ENCODE measurements around the gene RASAL2.
A peak's percentile ranks its signal among the peaks of the same experiment; 100 is the strongest.
"Not testable (repeated sequence)": the region's sequence is repeated elsewhere in the genome, so short reads cannot be mapped to it uniquely, and the experiment has no call there.

RASAL2 gene

DNA sequence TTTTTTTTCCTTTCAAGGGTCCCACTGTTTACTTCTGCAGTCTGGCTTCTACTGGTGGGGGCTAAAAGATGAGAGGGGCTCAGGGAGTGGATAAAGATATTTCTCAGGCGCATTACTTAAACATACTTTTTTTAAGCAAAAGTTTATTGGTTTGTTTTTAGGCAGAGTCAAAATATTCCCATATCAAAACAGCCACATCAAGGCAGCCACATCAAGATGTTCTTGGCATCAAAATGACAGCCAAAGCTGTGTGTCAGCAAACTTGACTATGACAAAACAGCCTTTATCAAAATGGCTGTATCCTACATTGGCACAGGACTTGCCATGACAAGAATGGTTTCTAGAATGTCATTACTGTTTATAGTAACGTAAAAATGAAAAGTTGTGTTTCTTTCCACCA is 22.1 kb upstream of the RASAL2 start:
- no peak for DNase-seq (ENCODE audit: low read depth in 2 of 2)

DNA sequence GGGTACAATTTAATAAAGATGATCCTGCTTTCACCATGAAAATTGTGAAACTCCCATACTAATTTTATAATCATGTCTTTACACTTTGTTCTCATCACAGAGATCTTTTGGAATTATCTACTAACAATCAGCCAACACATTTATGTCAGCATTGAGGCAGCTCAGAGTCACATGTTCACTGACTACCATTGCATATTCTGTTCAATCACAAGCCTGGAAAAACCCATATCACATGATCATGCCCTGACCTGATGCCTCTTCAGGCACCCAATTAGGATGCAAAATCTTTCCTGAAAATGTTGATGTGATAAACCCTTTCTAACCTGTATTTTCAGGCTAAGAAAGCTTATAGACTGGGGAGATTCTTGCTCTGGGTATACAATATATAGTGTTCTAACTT is 21.6 kb upstream of the RASAL2 start:
- DNase-seq (ENCODE audit: low read depth in 2 of 2), result no peak

- no peak for DNase-seq (ENCODE audit: low read depth in 2 of 2)
Observed at GRCh38 chr1:178075333-178075732, 18.6 kb upstream of the RASAL2 start.

DNA sequence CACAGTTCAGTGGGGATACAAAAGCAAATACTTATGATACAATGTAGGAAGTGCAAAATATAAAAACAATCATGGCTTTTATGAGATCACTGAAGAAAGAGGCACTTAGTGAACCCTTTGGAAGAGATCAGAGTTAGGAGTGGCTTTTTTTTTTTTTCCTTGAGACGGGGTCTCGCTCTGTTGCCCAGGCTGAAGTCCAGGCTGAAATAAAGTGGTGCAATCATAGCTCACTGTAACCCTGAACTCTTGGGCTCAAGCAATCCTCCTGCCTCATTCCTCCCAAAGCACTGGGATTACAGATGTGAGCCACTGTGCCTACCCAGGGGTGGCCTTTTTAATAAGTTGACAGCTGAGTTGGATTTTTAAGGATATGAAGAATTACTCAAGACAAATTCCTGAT is 17.3 kb upstream of the RASAL2 start:
- no peak for DNase-seq (ENCODE audit: low read depth in 2 of 2)

GRCh38 chr1:178077917-178078316 is 16.0 kb upstream of the RASAL2 start:
- DNase-seq (ENCODE audit: low read depth in 2 of 2), result no peak

DNA sequence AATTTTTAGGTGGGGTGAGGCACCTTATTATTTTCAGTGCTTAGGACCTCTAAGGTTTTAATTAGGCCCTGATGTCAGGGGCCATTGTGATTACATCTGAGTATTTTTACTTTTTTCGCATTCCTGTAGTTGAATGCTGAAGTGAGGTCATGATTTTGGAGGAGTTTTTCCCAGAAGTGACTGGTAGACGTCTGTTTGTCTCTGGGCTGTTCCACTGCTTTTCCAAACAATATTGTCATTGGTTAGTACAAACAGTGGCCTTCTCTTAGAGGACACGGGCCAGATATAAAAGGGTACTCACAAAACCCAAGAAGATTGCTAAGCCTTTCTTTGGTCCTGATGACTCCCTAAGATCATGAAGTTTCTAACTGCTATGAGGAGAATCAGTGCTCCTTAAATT is 7.6 kb upstream of the RASAL2 start:
- no peak for DNase-seq (ENCODE audit: low read depth in 2 of 2)

- peak in 1 of 2 experiments; percentile 29 for DNase-seq (ENCODE audit: low read depth in 2 of 2)
Observed at GRCh38 chr1:178086766-178087165, 7.1 kb upstream of the RASAL2 start.

GRCh38 chr1:178088651-178089050 is 5.3 kb upstream of the RASAL2 start:
- no peak for DNase-seq (ENCODE audit: low read depth in 2 of 2)

DNA sequence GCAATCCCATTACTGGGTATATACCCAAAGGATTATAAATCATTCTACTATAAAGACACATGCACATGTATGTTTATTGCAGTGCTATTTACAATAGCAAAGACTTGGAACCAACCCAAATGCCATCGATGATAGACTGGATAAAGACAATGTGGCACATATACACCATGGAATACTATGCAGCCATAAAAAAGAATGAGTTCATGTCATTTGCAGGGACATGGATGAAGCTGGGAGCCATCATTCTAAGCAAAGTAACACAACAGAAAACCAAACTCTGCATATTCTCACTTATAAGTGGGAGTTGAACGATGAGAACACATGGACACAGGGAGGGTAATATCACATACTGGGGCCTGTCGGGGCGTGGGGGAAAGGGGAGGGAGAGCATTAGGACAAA is 2.5 kb upstream of the RASAL2 start:
- DNase-seq (ENCODE audit: low read depth in 2 of 2), result not testable (repeated sequence)

- DNase-seq (ENCODE audit: low read depth in 2 of 2), result peak; percentile 49 to 52
Observed at GRCh38 chr1:178091986-178092745, 1.7 kb upstream of the RASAL2 start.

DNA sequence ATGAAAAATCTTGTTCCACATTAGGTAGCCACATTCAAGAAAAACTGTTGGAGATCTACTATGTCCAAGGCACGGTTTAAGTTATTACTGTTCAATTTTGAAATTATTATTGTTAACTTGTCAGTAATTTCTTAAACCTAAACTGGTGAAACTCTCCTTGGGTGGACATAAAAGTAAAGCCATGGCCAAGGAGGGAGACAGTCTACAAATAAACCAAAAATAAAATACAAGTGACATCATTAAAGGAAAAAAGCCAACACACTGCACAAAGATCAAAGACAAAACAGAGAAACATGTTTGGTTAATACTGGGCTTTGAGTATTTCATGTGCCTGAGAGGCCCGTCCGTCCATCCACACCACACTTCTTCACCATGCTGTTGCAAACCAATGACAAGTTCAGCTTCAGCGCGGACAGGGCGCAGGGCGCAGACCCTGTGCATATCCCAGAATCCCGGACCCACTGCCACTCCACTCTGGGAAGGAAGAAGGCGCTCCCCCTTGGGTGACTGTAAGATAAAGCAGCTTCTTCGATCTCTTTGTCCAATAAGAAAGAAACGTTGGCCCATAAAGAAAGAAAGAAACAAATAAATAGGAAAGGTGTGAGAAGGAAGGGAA is 918 bp upstream of the RASAL2 start:
- no peak for DNase-seq (ENCODE audit: low read depth in 2 of 2)

DNA sequence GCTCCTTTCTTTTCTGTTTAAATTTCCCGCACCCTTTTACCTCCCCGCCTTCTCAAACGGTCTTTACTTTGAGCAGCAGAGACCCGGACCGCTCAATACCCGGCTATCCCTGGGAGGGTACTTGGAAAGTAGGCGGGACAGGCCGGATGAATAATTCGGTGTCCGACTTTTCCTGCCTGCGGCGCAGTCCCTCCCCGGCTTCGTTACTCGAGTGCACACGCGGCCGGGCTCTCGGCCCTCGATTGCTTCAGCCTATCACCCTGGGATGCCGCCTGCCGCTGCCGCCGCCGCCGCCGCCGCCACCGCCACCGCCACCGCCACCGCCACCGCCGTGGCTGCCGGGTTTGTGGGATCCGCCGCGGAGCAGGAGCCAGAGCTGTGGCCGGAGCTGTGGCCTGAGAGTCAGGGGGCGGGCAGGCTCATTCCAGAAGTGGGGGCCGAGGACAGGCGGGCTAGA is 382 bp upstream of the RASAL2 start:
- DNase-seq (ENCODE audit: low read depth in 2 of 2), result peak; percentile 92 to 93

- peak; percentile 58 to 65 for DNase-seq (ENCODE audit: low read depth in 2 of 2)
Observed at GRCh38 chr1:178094739-178095645, 1.1 kb downstream of the RASAL2 start.

GRCh38 chr1:178096421-178096820 is 2.5 kb downstream of the RASAL2 start:
- DNase-seq (ENCODE audit: low read depth in 2 of 2), result peak in 1 of 2 experiments; percentile 31

- no peak for DNase-seq (ENCODE audit: low read depth in 2 of 2)
Observed at GRCh38 chr1:178098262-178098661, 4.4 kb downstream of the RASAL2 start.

DNA sequence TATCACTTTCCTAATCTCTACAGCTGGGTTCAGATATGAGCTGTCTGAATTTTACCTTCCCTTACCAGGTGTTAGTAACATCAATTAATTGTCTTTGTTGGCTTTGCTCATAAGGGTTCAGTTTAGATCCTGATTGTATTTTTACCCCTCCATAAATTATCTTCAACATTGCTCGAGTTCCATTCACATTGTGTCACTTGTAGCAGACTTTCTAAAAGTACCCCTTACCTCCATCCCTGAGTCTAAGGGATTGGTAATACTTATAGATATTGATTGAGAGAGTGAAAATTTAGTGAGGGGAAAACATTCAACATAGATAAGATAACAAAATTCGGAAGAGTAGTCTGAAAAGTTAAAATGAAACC is 7.3 kb downstream of the RASAL2 start:
- no peak for DNase-seq (ENCODE audit: low read depth in 2 of 2)

DNA sequence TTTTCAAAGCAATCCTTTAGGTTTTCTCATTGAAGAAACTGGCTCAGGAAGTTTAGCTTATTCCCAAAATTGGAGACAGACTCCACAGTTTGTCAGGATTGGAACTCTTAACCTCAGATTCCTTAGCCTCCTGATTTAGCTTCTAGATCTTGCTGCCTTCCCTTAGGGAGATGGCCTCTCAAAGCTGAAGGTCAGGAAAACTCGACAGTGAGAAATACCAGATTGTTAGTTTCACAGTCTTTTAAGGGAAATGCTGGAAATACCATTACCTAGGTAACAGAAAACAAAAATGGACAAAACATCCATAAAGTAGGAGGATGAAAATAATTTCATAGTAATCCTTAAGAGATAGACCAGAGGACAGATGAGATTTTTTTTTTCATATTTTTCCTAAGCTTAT is 7.8 kb downstream of the RASAL2 start:
- DNase-seq (ENCODE audit: low read depth in 2 of 2), result no peak

GRCh38 chr1:178102218-178102617 is 8.3 kb downstream of the RASAL2 start:
- no peak for DNase-seq (ENCODE audit: low read depth in 2 of 2)

DNA sequence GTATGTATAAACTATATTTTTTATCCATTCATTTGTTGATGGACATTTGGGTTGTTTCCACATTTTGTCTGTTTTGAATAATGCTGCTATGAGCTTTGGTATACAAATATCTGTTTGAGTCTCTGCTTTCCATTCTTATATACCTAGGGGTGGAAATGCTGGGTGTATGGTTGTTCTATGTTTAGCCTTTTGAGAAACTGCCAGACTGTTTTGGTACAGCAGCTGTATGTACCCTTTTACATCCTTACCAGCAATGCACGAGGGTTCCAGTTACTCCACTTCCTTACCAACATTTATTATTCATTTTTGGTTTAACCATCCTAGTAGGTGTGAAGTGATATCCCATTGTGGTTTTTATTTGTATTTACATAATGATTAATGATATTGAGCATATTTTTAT is 13.9 kb downstream of the RASAL2 start:
- no peak for DNase-seq (ENCODE audit: low read depth in 2 of 2)

- DNase-seq (ENCODE audit: low read depth in 2 of 2), result no peak
Observed at GRCh38 chr1:178109348-178110143, 15.6 kb downstream of the RASAL2 start.

DNA sequence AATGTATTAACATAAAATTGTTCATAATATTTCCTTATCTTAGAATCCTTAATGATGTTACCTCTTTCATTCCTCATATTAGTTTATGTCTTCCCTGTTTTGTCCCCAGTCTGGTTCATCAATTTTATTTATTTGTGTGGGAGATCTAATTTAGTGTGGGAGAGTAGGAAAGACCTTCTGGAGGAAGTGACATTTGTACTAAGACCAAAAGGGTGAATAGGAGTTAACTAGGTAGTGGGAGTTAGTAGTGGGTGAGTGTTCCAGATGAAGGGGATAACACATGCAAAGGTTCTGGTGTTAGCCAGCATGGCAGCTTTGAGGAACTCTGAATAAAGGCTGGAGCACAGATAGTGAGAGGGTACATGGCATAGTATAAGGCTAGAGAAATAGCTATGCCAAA is 21.4 kb downstream of the RASAL2 start:
- no peak for DNase-seq (ENCODE audit: low read depth in 2 of 2)

DNA sequence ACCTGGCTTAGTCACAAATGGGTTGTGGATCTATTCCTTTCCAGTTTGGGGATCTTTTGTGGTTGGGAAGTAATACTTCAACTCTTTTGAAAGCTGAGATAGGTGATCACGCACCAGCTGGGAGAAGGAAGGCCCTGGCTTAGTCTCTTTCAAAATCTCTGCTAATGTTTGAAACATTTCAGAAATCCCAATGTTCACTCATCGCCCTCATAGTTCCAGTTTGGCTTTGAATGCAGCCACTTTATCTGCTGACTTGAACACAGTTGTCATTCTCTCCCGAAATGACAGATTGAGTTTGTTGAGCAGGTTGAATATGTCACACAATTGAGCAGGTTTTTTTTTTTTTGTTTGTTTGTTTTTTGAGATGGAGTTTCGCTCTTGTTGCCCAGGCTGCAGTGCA is 24.6 kb downstream of the RASAL2 start:
- DNase-seq (ENCODE audit: low read depth in 2 of 2), result no peak
